Stimulated activated naive CD4-positive, alpha-beta T cell (primary cell): ENCODE results near the gene MRPL27.
"Not testable (repeated sequence)": the region's sequence is repeated elsewhere in the genome, so short reads cannot be mapped to it uniquely, and the experiment has no call there.

ENCODE experiments used
- DNase-seq, 6 experiments: peaks; one replicate each; lab custom pipeline; 2025; lab: John Stamatoyannopoulos, UW

Gene MRPL27

DNA sequence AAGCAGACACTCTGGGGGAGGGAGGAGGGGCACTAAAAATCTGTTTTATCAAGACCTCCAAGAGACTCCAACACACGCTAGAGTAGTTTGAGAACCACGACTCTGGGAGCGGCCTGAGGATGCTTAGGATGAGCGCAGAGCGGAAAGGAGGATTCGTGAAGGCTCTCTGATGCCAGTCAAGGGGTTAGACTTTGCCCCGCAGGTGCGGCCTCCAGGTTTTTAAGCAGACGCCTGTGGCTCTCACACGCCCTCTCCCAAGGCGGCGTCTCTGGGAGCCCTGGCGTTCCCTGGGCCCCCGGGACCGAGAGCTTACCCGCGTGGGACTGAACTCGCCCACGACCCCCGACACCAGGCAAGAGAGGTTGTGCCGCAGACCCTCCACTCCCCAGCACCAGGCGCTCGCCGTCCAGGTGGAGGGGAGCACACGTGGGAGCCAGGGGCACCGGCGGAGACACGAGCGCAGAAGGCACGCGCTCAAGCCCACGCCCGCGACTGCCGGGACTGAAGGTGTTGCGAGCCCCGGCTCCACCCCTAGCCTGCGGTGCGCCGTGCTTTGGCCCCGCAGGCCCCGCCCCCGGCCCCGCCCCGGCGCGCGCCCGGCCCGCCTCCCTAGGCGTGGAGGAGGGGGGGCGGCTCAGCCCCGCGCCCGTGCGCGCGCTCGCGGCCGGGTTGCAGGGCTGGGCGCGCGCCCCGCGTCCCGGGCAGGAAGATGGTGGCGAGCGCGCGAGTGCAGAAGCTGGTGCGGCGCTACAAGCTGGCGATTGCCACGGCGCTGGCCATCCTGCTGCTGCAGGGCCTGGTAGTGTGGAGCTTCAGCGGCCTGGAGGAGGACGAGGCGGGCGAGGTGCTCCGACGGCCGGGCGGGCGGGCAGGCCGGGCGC is 27.3 kb downstream of the MRPL27 start, which contains the start of gene XYLT2:
TSS of gene XYLT2 (plus strand) at position 695 of the 881 bp plus-strand sequence. CDS start at position 710, 15 bp downstream.
- peak; percentile 85 to 96 (median 89) for DNase-seq

DNA sequence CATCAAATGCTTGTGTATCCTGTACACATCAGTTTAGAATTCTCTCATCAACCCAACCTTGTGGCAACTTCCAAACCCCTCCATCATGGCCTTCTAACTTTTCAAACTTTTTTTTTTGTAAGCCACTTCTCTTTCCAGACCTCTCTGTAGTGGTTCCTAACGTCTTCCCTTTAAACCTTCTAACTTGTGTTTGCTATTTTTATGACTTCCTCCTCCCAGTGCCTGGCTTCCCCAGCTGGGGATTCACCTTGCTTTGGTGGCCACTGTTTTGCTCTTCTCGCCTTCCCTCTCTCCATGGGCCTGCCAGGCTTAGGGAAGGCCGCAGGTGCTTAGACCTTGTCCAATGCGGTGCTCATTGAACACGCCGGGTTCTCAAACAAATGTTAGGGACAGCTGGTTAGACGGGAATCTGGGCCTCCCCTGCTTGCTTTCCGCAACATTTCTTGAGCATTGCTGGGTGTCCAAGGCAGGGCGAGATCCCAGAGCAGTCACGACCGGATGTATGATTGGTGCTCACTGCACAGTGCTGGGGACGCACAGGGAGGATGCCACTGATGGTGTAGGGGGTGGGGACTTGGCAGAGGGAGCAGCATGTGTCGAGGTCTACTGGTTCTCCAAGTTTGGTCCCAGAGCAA is 28.1 kb downstream of the MRPL27 start:
- no peak for DNase-seq

- DNase-seq, result no peak
Observed at GRCh38 chr17:50339381-50339780, 33.6 kb downstream of the MRPL27 start.

- no peak for DNase-seq
Observed at GRCh38 chr17:50338645-50339044, 34.3 kb downstream of the MRPL27 start.

DNA sequence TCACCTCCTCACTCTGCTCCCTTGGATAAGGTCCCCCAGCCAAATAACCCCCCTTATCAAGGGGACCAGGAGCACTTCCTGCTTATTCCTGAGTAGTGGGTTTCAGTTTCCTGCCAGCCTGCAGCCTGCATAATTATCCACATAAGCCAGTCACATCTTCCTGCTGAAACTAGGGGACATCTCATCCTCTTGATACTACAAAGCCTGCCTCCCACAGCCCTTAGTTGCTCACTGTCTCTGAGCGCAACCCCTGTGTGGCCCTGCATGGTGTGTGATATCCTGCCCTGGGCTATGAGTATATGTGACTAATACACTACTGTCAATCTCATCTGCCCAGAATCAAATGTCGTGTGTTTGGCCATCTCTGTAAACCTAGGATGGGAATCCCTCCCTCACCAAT is 35.0 kb downstream of the MRPL27 start:
- no peak for DNase-seq

DNA sequence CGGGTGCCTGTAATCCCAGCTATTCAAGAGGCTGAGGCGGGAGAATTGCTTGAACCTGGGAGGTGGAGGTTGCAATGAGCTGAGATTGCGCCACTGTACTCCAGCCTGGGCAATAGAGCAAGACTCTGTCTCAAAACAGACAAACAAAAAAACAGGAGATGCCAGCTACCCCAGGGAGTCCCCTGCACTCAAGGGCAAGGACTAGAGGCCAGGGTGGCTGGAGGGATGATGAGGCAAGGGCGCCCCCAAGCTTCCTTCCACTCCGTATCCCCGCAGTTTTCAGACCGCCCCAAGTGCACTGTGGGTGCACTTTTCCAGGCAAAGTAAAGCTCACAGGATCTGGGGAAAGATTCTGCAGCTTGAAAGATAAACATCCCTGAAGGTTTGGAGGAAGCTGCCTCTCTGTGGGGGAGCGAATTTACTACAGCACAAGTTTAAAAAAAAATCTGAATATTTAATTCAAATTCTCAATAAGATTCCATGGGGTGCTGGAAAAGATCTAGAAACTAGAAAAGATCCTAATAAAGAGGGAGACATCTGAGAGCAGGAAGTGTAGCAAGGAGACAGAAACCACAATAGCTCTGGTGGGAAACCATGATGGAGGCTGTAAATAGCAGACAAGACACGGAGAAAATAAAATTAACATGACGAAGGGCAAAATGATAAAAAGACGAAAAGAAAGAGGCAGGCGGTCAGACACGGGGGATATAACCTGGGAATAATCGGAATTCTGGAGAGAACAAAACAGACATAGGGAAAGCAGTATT is 39.5 kb downstream of the MRPL27 start:
- not testable (repeated sequence) for DNase-seq

- no peak for DNase-seq
Observed at GRCh38 chr17:50332196-50332595, 40.8 kb downstream of the MRPL27 start.

GRCh38 chr17:50331085-50331791 is 41.7 kb downstream of the MRPL27 start:
- DNase-seq, result no peak

DNA sequence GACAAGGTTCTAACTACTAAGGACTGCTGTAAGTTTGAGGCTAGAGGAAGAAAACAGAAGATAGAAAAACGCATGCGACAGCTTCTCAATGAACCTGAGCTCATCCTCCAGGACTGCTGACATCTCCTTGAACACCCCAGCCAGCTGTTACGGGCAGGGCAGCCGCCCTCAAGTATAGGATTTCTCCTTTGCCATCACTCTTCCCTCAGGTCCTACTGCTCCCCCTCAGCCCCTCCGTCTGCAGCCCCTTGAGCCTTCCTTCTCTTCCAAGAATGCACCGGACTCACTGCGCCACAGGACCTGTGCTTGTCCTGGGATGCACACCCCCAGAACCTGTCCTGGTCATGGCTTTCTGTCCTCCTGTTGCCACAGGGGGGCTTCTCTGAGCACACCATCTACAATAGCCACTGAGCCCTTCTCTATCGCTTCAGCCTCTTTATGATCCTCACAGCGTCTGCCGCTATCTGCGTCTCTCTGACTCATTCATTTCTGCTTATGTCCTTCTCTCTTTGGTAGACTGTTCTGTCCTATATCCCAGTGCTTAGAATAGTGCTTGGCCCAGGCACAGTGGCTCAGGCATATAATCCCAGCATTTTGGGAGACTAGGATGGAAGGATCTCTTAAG is 42.7 kb downstream of the MRPL27 start:
- DNase-seq, result no peak

GRCh38 chr17:50329716-50330115 is 43.3 kb downstream of the MRPL27 start:
- no peak for DNase-seq

DNA sequence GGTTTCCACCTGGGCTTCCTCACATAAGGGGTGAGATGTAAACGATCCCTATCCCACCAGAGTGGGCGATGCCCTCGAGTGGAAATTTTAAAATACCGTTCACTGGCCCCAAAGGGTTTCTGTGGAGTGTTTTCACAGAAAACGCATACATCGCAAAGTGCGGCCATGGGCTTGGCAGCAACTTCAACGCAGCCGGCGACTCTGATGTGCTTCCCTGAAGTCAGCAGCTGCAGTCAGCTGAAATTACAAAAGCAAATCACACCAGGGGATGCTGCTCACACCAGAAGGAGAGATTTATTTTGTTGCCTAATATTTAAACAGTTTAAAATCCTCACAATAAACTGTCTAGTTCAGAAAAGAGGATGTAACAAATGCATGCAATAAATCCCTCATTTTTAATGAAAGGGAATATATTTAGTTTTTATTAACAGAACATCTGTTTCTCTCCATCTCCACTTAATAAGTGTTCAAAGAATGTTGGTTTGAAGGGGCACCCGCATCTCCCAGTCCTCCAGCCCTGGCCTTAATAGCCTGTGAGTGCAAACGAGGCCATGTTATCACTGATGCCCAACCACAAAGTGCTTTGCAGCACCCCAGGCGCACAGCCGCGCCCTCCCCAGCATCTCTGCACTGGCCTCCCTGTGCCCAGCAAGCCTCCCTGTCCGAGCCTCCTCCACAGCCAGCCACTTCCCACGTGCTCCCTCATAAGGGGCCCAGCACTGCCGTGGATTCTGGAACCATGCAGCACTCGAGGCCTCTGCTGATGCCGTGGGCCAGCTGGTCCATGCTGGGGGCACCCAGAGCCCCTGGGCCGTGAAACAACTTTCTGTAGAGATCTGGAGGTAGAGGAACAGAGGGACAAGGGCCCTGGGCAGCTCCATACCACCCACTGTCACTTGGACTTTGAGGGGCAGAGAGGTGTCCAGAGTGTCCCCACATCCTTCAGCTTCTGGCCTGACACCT is 44.3 kb downstream of the MRPL27 start:
- DNase-seq, result no peak

DNA sequence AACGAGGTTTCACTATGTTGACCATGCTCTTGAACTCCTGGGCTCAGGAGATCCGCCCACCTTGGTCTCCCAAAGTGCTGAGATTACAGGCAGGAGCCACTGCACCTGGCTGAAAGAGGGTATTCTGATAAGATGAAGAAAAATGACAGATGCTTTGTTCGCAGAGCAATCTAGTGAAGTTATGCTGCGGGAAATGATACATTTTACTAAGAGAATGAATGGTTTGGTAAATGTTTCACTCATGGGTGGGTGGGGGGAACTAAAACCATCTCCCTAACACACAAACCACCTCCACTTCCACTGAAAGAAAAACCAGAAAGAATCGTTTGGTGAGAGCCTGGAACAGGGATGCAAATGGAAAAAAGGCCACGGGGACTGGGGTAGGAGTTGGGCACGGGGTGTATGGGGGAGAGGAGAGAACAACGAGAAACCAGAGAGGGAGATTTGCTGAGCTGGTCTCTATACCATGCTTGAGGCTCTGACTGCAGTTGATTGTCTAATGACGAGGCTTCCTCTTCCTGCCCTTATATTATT is 46.1 kb downstream of the MRPL27 start:
- no peak for DNase-seq

GRCh38 chr17:50325906-50326305 is 47.1 kb downstream of the MRPL27 start:
- DNase-seq, result no peak

- DNase-seq, result no peak
Observed at GRCh38 chr17:50323060-50323459, 49.9 kb downstream of the MRPL27 start.

DNA sequence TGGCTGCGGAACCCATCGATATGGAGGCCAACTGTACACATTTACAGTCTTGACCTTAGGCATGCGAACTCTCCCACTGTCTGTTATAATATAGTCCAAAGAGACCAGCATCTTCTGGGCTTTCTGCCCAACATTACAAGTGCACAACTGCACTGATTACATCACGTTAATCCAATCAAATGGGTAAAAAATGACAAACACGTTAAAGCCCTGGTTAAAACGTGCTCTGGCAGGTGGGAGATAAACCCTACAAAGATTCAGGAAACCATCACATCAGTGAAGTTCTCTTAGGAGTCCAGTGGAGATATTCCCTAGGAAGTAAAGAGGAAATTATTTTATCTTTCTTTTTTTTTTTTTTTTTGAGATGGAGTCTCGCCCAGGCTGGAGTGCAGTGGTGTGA is 50.7 kb downstream of the MRPL27 start:
- no peak for DNase-seq

GRCh38 chr17:50319306-50320004 is 53.5 kb downstream of the MRPL27 start:
- no peak for DNase-seq

DNA sequence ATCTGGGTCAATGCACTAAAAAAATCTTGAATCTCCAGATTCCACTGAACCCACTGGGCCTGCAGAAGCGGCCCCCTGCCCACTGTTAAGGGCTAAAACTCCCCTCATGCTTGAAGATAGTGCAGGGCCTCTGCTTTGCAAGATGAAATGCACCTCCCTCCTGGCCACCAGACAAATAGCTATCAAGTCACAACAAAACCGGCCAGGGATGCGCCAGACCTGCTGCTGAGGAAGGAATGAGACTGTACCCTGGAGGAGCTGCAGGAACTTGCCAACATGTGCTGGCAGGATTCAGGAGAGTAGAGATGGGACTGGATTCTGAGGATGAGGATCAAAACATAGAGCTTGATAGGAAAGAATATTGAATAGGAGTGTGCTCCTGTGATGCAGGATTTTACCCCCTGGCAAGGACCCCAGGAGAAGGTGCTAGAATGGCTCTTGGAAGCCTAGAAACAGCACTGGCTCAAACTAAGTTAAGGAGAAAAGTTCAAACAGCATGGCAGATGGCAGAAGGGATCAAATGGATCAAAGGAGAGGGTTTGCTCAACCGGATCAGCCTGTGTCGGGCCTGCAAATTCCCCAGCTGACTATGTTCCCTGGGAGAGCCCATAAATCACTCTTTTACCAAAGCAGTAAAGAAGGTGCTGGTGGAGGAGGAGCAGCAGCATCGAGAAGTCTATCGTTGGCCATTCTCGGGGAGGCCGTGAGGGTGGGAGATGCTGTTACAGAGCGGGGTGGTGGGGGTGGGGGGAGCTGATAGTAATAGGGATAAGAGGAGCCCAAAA is 54.3 kb downstream of the MRPL27 start:
- no peak for DNase-seq
